Measurements from ENCODE around the gene PRRT4. TPM values are rescaled to one million over a fixed set of nuclear protein-coding genes. Genes with fewer than 3 reads are reported as not detected.

Gene PRRT4
- total RNA-seq, 1 donor from 2014 or later = 9.5 TPM

DNA sequence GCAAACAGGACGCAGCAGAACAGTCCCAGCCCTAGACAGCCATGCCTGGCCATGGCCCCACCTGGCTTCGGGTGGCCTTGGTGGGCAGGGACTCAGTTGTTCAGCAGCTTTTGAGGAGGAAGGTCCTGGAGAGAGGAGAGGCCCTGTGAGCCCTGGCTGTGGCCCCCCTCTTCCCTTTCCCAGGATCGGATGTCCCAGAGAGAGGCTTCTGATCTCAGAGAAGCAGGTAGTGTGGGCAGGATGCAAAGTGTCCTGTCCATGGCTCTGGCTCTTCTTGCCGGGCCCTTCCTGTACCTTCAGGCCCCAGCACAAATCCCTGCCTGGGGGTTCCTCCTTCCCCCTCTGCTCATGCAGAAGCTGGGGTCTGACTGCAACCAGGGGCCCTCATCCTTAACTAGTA is 1.6 kb downstream of the PRRT4 start:
- TF ChIP-seq, protein P1, sequence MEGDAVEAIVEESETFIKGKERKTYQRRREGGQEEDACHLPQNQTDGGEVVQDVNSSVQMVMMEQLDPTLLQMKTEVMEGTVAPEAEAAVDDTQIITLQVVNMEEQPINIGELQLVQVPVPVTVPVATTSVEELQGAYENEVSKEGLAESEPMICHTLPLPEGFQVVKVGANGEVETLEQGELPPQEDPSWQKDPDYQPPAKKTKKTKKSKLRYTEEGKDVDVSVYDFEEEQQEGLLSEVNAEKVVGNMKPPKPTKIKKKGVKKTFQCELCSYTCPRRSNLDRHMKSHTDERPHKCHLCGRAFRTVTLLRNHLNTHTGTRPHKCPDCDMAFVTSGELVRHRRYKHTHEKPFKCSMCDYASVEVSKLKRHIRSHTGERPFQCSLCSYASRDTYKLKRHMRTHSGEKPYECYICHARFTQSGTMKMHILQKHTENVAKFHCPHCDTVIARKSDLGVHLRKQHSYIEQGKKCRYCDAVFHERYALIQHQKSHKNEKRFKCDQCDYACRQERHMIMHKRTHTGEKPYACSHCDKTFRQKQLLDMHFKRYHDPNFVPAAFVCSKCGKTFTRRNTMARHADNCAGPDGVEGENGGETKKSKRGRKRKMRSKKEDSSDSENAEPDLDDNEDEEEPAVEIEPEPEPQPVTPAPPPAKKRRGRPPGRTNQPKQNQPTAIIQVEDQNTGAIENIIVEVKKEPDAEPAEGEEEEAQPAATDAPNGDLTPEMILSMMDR (IDR thresholded peaks at IDR 0.05; ENCODE audit: unreplicated experiment) = no peak
- Mint-ChIP-seq H3K27ac (no peak overlapping the region), H3K9me3 (no peaks in the 10 kb centered on the region), H3K4me1 (peaks cover 19% of the 10 kb centered on the region), H3K36me3 (no peaks in the 10 kb centered on the region), H3K4me3 (peak overlapping the region; percentile 79), H3K27me3 (ENCODE audit: low read depth) (peaks cover 33% of the 10 kb centered on the region)
- DNase-seq (ENCODE audit: low spot score in 2 of 2, unreplicated experiment in 2 of 2) = no peak

DNA sequence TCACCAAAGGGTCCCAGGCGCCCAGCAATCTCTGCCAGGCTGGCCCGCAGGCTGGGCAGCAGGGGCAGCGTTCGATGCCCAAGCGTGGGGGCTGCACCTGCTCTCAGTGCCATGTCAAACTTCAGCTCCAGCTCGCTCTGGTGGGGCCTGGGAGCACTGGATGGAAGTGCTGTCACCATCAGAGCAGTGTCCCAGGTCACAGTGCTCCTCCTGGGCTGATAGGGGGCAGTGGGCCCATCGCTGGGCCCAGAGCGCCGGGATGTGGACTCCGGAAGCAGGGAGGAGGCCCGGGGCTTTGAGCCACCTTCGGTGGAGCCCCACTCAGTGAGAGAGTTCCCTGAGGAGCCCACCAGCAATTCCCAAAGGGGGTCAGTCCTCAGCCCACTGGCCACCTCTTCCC is 2.2 kb downstream of the PRRT4 start:
- H3K9me3 Mint-ChIP-seq = no peaks in the 10 kb centered on the region
- no peaks in the 10 kb centered on the region for H3K36me3 Mint-ChIP-seq
- no peak overlapping the region for H3K27ac Mint-ChIP-seq
- H3K4me1 Mint-ChIP-seq = peaks cover 19% of the 10 kb centered on the region
- peak overlapping the region; percentile 47 for H3K4me3 Mint-ChIP-seq
- peaks cover 27% of the 10 kb centered on the region for H3K27me3 Mint-ChIP-seq (ENCODE audit: low read depth)
- no peak for DNase-seq (ENCODE audit: low spot score in 2 of 2, unreplicated experiment in 2 of 2)
- TF ChIP-seq, protein P1 (IDR thresholded peaks at IDR 0.05; ENCODE audit: unreplicated experiment) = no peak

DNA sequence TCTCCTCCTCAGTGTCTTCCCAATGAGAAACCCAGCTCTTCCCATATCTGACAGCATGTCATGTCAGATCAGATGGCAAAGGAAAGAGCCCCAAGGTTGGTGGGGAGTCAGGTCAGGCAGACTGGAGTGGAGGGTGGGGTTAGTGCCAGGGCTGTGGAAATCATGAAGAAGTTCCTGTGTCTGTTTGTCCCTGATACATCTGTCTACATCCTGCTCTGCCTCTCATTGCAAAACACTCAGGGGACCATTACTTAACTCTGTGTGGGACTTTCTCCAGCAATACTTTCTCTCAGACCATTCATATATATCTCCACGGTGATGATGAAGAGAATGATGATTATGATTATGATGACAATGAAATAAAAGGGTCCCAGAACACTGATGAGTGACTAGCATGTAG is 3.3 kb downstream of the PRRT4 start:
- DNase-seq (ENCODE audit: low spot score in 2 of 2, unreplicated experiment in 2 of 2) = no peak
- TF ChIP-seq, protein P1 (IDR thresholded peaks at IDR 0.05; ENCODE audit: unreplicated experiment) = no peak
- H3K27me3 Mint-ChIP-seq (ENCODE audit: low read depth) = peaks cover 16% of the 10 kb centered on the region
- no peaks in the 10 kb centered on the region for H3K9me3 Mint-ChIP-seq
- no peak overlapping the region for H3K27ac Mint-ChIP-seq
- no peak overlapping the region for H3K4me3 Mint-ChIP-seq
- H3K4me1 Mint-ChIP-seq = peaks cover 19% of the 10 kb centered on the region
- H3K36me3 Mint-ChIP-seq = no peaks in the 10 kb centered on the region

DNA sequence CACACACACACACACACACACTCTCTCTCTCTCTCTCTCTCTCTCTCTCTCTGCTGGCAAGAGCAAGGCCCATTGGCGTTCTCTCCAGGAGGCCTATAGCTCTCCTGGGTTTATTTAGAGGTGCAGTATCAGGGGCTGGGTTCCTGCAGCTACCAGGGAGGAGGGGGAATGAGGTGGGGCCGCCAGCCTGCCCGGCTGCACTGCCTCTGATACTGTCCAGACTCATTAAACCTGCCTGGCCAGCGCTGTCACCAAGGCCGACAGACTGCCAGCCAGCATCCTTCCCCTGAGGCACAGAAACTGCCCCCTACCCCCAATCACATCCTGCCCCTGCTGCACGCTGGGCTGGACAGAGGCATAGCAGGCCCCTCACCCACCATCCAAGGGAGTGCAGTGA is 4.3 kb downstream of the PRRT4 start:
- TF ChIP-seq, protein P1 (IDR thresholded peaks at IDR 0.05; ENCODE audit: unreplicated experiment) = no peak
- H3K4me3 Mint-ChIP-seq = no peak overlapping the region
- H3K27ac Mint-ChIP-seq = peak overlapping the region; percentile 41
- H3K27me3 Mint-ChIP-seq (ENCODE audit: low read depth) = peaks cover 10% of the 10 kb centered on the region
- peaks cover 19% of the 10 kb centered on the region for H3K4me1 Mint-ChIP-seq
- no peaks in the 10 kb centered on the region for H3K9me3 Mint-ChIP-seq
- H3K36me3 Mint-ChIP-seq = no peaks in the 10 kb centered on the region
- no peak for DNase-seq (ENCODE audit: low spot score in 2 of 2, unreplicated experiment in 2 of 2)

DNA sequence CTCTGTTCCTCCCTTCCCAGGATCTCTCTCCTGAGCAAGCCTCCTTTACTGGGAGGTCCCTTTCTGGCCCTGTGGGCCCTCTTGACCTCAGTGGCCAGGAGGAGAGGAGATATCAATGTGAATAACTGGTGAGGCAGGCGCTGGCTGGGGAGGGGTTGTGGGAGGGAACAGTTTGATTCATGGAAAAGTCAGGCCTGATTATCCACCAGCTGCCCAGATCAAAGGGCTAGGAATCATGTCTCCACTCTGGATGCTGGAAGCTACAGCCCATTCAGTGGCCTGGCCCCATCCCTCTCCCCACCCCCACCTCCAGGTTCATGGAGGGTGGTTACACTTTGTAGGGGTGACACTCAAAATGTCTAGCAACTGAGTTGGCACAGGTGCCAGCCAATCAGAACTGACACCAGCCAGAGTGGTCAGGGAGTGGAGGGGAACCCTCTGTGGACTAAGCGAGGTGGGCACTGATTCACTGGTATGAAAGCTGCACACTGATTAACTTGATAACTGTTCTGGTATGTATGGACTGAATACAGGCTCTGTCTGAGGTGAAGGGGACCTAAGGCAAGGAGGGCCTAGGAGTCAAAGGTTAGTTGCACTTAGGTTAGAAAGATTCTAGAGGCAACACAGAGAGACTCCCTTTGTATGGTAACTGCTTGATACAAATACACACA is 4.8 kb downstream of the PRRT4 start:
- Mint-ChIP-seq H3K27me3 (ENCODE audit: low read depth) (peaks cover 4% of the 10 kb centered on the region), H3K4me3 (no peak overlapping the region), H3K9me3 (no peaks in the 10 kb centered on the region), H3K4me1 (peaks cover 13% of the 10 kb centered on the region), H3K27ac (no peak overlapping the region), H3K36me3 (no peaks in the 10 kb centered on the region)
- TF ChIP-seq, protein P1 (IDR thresholded peaks at IDR 0.05; ENCODE audit: unreplicated experiment) = no peak
- DNase-seq (ENCODE audit: low spot score in 2 of 2, unreplicated experiment in 2 of 2) = no peak
